ENCODE results near the gene ERICH2. TPM values are rescaled to one million over a fixed set of nuclear protein-coding genes. Genes with fewer than 3 reads are reported as not detected.
A peak's percentile ranks its signal among the peaks of the same experiment; 100 is the strongest.

Gene ERICH2
- total and polyA plus RNA-seq, 2 of the 13 experiments (the other 11 are each of a cell fraction or from before 2014, with no cell fraction given): not detected

DNA sequence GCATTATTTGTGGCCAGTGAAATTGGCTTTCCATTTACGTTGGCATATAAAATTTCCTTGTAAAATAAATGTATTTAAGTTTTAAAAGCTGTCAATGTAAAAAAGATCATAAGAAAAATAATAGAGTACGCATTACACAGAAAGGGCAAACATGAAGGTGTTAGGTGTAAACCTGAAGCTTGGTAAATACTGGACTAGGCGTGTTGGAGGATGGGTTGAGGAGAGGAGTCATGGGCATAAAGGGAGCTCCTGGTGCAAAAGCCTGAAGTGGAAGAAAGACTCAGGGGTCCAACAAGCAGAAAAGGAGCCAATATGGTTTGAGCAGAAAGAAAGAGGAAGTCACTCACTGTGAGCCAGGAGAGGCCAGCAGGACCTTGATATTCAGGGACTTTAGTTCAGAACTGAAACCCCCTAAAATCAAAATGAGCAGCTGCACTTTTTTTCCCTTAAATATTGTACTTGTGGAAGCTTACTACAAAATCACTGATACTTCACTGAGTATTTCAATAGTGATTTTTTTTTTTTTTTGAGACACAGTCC lies 30.6 kb upstream of the ERICH2 start:
- BruUV-seq (replicated peaks): no TSS peak
- Histone ChIP-seq H3K9ac (ENCODE audit: insufficient read depth, low read depth, low read length) (no peak overlapping the region), H4K20me1 (ENCODE audit: insufficient read depth, low read length) (no peaks in the 10 kb centered on the region), H3K4me1 (ENCODE audit: insufficient read depth, low read length) (peaks cover 18% of the 10 kb centered on the region), H3K9me3 (ENCODE audit: low read length) (no peaks in the 10 kb centered on the region), H3K79me2 (ENCODE audit: insufficient read depth, low read length) (no peaks in the 10 kb centered on the region), H3K27ac (ENCODE audit: extremely low read length, insufficient read depth, low read length) (no peak overlapping the region), H3K4me2 (ENCODE audit: low read depth, low read length) (no peak overlapping the region), H3K27me3 (ENCODE audit: control insufficient read depth in 1 of 2, insufficient read depth in 2 of 2, low read length in 2 of 2) (peaks cover 0 to under 1% of the 10 kb centered on the region in 2 experiments; a peak in 2 of 5 replicates), H2AFZ (ENCODE audit: low read length) (no peak overlapping the region), H3K4me3 (replicated peaks in 1 of 3; ENCODE audit: insufficient read depth in 1 of 3, low read depth in 2 of 3, low read length in 3 of 3) (no peak overlapping the region), H3K36me3 (replicated peaks in 1 of 2; ENCODE audit: control insufficient read depth in 1 of 2, insufficient read depth in 2 of 2, low read length in 2 of 2) (no peaks in the 10 kb centered on the region)
- TF ChIP-seq KLF13 (CRISPR knock-in tag; IDR thresholded peaks at IDR 0.05): no peak
- no peak for TF ChIP-seq IKZF4 (CRISPR knock-in tag; IDR thresholded peaks at IDR 0.05; ENCODE audit: borderline replicate concordance, low read depth, not compliant biosample characterization)
- ChIA-PET CTCF (ENCODE audit: low intra/inter-chr PET ratio, low total read pairs) (no interaction called here), POLR2A (interaction anchor here (1.0 to 1.8 kb wide), 3 partner anchors 13 to 25 kb away, joined by 3 to 7 read pairs (median 5); partner anchors contain the start of gene SP5)
- FAIRE-seq (no peak), DNase-seq (ENCODE audit: low spot score) (no peak), ATAC-seq (no peak)
- in situ Hi-C loops (cut with HindIII; ENCODE audit: extremely low pct_ligation_motif_present, low pct_unique_long_range_greater_than_20kb): no loop called here
- intact Hi-C loops (cut with micrococcal nuclease; ENCODE audit: unreplicated experiment): loop anchor here (5.0 kb wide), 1 partner anchor 73 kb away; no protein-coding TSS in a partner anchor
- 80% methylated on average over 3 of the region's 3 CpGs for WGBS (ENCODE audit: low lambda C conversion rate)

DNA sequence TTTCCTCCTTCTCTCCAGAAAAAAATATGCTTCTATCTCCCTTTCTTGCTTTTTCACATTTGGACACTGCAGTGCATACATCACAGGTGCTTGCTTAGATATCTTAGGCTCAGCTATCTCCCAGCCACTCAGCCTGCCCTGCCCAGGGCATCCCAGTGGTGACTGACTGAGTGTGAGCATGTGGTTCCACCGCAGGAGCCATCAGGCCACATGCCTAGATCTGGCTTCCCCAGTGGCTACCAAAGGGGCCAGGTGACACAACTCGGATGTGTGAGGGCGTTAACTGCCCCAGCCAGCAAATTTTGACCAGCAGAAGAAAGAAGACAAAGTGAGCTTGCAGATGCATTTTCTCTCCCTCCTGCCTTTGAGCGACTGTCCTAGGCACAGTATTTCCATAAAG lies 29.5 kb upstream of the ERICH2 start:
- Histone ChIP-seq H2AFZ (ENCODE audit: low read length) (no peak overlapping the region), H3K27ac (ENCODE audit: extremely low read length, insufficient read depth, low read length) (no peak overlapping the region), H3K9ac (ENCODE audit: insufficient read depth, low read depth, low read length) (no peak overlapping the region), H4K20me1 (ENCODE audit: insufficient read depth, low read length) (no peaks in the 10 kb centered on the region), H3K4me3 (replicated peaks in 1 of 3; ENCODE audit: insufficient read depth in 1 of 3, low read depth in 2 of 3, low read length in 3 of 3) (no peak overlapping the region), H3K4me2 (ENCODE audit: low read depth, low read length) (no peak overlapping the region), H3K9me3 (ENCODE audit: low read length) (no peaks in the 10 kb centered on the region), H3K36me3 (replicated peaks in 1 of 2; ENCODE audit: control insufficient read depth in 1 of 2, insufficient read depth in 2 of 2, low read length in 2 of 2) (no peaks in the 10 kb centered on the region), H3K4me1 (ENCODE audit: insufficient read depth, low read length) (peaks cover 24% of the 10 kb centered on the region), H3K79me2 (ENCODE audit: insufficient read depth, low read length) (no peaks in the 10 kb centered on the region), H3K27me3 (ENCODE audit: control insufficient read depth in 1 of 2, insufficient read depth in 2 of 2, low read length in 2 of 2) (peaks cover 0 to 4% of the 10 kb centered on the region in 2 experiments; a peak in 2 of 5 replicates)
- BruUV-seq (replicated peaks): no TSS peak
- WGBS (ENCODE audit: low lambda C conversion rate): 51% methylated on average over 4 of the region's 4 CpGs
- ChIA-PET POLR2A (no interaction called here), CTCF (ENCODE audit: low intra/inter-chr PET ratio, low total read pairs) (no interaction called here)
- intact Hi-C loops (cut with micrococcal nuclease; ENCODE audit: unreplicated experiment): no loop called here
- FAIRE-seq (no peak), DNase-seq (ENCODE audit: low spot score) (no peak), ATAC-seq (peak; percentile 42)
- in situ Hi-C loops (cut with HindIII; ENCODE audit: extremely low pct_ligation_motif_present, low pct_unique_long_range_greater_than_20kb): no loop called here
- TF ChIP-seq ZNF326 (CRISPR knock-in tag; IDR thresholded peaks at IDR 0.05; ENCODE audit: borderline replicate concordance) (no peak), NR2F1 (CRISPR knock-in tag; IDR thresholded peaks at IDR 0.05) (no peak), ZC3H4 (CRISPR knock-in tag; IDR thresholded peaks at IDR 0.05; ENCODE audit: borderline replicate concordance) (no peak), MAFK (conservative IDR thresholded peaks at IDR 0.05 in 1 of 2, IDR thresholded peaks at IDR 0.05 in 1 of 2; ENCODE audit: low read length in 2 of 2) (no peak), ZNF230 (CRISPR knock-in tag; IDR thresholded peaks at IDR 0.05) (no peak), NAIF1 (CRISPR knock-in tag; IDR thresholded peaks at IDR 0.05; ENCODE audit: borderline replicate concordance) (no peak), NKX3-1 (CRISPR knock-in tag; IDR thresholded peaks at IDR 0.05) (no peak), CREM (IDR thresholded peaks at IDR 0.05) (no peak), CREM (CRISPR knock-in tag; IDR thresholded peaks at IDR 0.05) (no peak), SALL1 (CRISPR knock-in tag; IDR thresholded peaks at IDR 0.05) (no peak), ZNF720 (CRISPR knock-in tag; IDR thresholded peaks at IDR 0.05) (no peak), RELA (CRISPR knock-in tag; IDR thresholded peaks at IDR 0.05) (no peak), ZNF446 (CRISPR knock-in tag; IDR thresholded peaks at IDR 0.05) (no peak)
- TF ChIP-seq, protein P1, sequence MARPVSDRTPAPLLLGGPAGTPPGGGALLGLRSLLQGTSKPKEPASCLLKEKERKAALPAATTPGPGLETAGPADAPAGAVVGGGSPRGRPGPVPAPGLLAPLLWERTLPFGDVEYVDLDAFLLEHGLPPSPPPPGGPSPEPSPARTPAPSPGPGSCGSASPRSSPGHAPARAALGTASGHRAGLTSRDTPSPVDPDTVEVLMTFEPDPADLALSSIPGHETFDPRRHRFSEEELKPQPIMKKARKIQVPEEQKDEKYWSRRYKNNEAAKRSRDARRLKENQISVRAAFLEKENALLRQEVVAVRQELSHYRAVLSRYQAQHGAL (CRISPR knock-in tag; IDR thresholded peaks at IDR 0.05; ENCODE audit: not compliant biosample characterization): no peak
